ENCODE results near the gene DLX4.

DNA sequence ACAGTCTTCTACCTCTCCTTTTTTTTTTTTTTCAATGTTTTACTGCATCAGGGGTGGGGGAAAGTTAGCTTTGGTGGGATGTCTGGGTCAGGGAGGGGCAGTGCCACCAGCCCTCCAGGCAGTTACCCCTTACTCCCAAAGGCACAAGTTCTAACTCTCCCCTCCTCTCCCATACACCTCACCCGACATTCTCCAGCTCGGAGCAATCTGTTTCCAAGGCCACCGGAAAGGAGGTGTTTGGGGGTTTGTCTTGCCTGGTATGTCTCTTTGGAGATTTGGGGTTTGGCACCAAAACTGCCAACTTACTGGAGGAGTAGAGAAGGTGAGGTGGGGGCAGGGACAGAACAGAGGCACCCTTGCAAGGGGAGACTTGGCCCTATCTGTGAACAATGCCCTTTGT lies 21.3 kb downstream of the DLX4 start:
- TF ChIP-seq POLR2A (IDR thresholded peaks at IDR 0.05) = no peak
- TF ChIP-seq, protein P1, sequence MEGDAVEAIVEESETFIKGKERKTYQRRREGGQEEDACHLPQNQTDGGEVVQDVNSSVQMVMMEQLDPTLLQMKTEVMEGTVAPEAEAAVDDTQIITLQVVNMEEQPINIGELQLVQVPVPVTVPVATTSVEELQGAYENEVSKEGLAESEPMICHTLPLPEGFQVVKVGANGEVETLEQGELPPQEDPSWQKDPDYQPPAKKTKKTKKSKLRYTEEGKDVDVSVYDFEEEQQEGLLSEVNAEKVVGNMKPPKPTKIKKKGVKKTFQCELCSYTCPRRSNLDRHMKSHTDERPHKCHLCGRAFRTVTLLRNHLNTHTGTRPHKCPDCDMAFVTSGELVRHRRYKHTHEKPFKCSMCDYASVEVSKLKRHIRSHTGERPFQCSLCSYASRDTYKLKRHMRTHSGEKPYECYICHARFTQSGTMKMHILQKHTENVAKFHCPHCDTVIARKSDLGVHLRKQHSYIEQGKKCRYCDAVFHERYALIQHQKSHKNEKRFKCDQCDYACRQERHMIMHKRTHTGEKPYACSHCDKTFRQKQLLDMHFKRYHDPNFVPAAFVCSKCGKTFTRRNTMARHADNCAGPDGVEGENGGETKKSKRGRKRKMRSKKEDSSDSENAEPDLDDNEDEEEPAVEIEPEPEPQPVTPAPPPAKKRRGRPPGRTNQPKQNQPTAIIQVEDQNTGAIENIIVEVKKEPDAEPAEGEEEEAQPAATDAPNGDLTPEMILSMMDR (IDR thresholded peaks at IDR 0.05) = no peak
